ENCODE measurements around the gene URM1.

The URM1 gene

GRCh38 chr9:128384801-128385495, 13.8 kb downstream of the URM1 start:
- DNase-seq = no peak

DNA sequence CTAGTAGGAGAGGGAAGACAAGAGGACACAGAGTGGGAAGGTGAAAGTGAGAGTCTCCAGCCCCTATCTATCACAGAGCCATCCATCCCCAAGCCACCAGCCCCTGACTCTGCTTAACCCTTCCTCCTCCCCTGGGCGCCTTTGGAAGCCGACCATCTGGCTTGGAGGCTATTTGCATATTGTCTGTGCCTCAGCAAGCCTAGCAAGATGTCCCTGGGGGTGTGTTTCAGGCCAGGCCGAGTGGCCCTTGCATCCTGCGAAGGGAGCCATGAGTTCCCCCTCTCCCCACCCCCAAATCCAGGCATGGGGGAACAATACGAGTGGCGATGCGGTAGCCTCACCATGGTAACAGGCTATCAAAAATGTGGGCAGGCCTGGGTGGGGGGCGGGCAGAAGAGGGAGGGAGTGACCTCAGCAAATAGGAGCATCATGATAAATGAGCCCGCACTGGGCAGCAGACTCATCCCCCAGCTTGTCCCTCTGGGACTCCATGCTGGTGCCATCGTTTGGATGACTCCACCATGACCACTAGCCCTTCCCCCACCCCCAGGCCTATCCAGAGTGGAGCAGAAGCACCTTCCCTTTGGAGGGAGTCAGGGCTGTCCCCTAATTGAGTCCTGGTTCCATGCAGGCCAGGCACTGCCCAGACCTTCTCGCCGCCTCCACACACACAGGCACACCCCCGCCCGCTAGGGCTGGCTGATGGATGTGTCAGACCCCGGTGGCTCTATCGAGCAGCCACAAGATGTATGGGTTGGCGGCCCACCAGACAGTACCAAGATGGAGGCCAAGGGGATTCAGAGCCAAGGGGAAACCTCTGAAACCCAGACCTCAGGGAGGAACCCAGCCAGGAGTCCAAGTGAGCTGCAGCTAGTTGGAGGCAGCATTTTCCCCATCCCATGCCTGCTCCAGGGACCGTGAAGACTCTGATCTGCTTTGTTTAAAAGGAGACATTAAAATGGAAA, 14.6 kb downstream of the URM1 start:
- DNase-seq = no peak

DNA sequence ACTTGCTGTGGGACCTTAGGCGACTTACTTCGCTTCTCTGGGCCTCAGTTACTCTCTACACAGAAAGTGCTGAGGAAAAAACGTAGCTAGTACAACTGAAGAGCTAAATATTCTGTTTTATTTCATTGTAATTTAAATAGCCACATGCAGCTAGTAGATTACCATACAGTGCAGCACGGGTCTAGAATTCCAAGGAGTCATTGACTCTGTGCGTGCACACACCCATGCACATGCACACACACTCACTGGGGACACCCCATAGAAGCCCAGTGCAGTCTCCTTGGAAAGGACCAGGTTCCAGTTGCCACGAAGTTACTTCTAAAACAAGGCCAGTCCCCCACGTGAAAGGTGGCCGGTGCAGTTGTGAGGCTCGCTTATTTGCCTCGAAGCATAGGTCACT, 17.0 kb downstream of the URM1 start:
- no peak for DNase-seq

DNA sequence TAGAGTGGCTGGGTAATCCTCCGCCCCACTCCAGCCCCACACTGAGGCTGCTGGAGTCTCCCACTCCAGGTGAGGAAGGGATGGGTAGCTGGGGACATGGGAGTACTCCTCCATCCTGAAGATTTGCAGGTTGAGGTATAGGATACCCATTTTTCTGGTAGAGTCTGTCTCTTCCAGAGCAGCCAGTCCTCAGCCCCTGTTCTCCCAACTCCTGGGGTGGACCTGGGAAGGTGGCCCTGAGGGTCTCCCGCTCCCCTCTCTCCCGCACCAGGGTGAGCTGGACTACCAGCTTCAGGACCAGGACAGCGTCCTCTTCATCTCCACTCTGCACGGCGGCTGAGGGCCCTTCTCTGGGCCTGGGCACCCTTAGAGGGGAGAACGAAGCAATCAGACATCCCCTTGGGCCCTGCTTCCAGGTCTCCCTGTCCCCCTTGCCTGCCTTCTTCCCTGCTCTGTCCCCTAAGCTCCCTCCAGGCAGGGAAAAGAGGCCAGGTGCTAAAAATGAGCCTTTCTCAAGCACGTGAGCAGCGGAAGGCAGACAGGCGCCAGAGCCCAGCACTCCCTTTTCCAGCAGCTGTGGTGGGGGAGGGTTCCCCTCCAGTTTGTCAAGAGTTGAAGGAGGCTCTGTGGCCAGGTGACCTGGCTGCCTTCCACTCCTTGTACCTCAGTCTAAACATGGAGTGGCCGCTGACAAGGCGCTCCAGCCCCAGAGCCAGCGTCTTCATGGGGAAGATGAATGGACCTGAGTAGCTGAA, 18.4 kb downstream of the URM1 start:
- peak in 14 of 51 donors; percentile 16 to 53 (median 38) for DNase-seq

- DNase-seq = peak in 5 of 51 donors; percentile 21 to 79 (median 55)
These were observed 19.1 kb downstream of the URM1 start for GRCh38 chr9:128390150-128390812.

GRCh38 chr9:128390813-128391711, 19.9 kb downstream of the URM1 start:
- DNase-seq = peak in 26 of 51 donors; percentile 28 to 79 (median 58)

GRCh38 chr9:128391956-128392301, 20.8 kb downstream of the URM1 start:
- DNase-seq = no peak

GRCh38 chr9:128392302-128393144, 21.3 kb downstream of the URM1 start:
- DNase-seq = peak in 1 of 51 donors; percentile 47

- peak in 42 of 51 donors; percentile 22 to 97 (median 80) for DNase-seq
These were observed 22.1 kb downstream of the URM1 start for GRCh38 chr9:128393145-128393775.

- DNase-seq = peak in 5 of 51 donors; percentile 57 to 83 (median 67)
These were observed 22.8 kb downstream of the URM1 start for GRCh38 chr9:128393970-128394369.

GRCh38 chr9:128394379-128395168, 23.4 kb downstream of the URM1 start:
- peak in 28 of 51 donors; percentile 19 to 82 (median 51) for DNase-seq

GRCh38 chr9:128396970-128397613, 25.9 kb downstream of the URM1 start:
- DNase-seq = peak in 3 of 51 donors; percentile 25 to 41 (median 27)

DNA sequence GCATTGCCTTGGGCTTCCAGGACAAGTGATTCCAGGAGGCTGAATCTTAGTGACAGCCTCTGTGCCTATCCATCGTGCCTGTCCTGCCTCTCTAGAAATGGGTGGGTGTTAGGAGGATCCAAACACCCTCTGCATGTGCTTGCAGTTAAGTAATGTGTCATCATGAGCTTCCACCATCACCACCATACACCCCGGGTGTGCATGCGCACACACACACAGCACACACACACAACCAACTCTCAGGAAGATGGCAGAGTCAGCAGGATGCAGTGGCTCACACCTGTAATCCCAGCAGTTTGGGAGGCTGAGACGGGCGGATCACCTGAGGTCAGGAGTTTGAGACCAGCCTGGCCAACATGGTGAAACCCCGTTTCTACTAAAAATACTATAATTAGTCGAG, 26.7 kb downstream of the URM1 start:
- peak in 1 of 51 donors; percentile 40 for DNase-seq

DNA sequence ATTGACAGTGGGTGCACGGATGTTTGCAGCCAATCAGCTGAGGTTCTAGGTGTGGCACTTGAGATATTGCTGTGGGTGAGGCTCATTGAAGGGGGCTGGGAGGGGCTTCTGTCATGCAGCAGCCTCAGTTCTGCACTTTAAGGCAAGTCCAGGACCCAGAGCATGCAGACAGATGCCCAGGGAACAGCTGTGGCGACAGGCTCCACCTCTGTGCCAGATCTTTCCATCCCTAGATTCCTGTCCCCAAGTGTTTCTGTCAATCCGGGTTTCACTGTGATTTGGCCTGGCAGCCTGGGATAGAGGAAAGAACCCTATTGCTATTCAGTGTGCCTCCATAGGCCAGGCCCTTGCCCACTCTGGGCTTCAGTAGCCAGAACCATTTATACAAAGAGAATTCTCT, 28.7 kb downstream of the URM1 start:
- no peak for DNase-seq

- DNase-seq = peak in 1 of 51 donors; percentile 47
These were observed 33.4 kb downstream of the URM1 start for GRCh38 chr9:128404560-128404959.

GRCh38 chr9:128405077-128405779, 34.1 kb downstream of the URM1 start:
- peak in 14 of 51 donors; percentile 36 to 67 (median 52) for DNase-seq
